Endometrial microvascular endothelial cells (primary cell): ENCODE data around the gene DYNC2I2. TPM values are rescaled to one million over a fixed set of nuclear protein-coding genes. Genes with fewer than 3 reads are reported as not detected.
"Not testable (repeated sequence)": the region's sequence is repeated elsewhere in the genome, so short reads cannot be mapped to it uniquely, and the experiment has no call there.

Experiments used
- in situ Hi-C: cut with HindIII; loops from 2 replicates; pipeline ENCODE4 v1.10.0; 2017; ENCODE audit warnings: low sequenced_read_pairs, low pct_unique_long_range_greater_than_20kb; ENCODE audit errors: inconsistent ontology term
- total RNA-seq: library from RNA; depleted of rRNA; stranded (reverse); fragments of >200 nt; gene quantifications from one replicate; pipeline ENCODE4 v1.2.3, GENCODE V29; 2015; ENCODE audit errors: inconsistent ontology term

Gene DYNC2I2
- 112 TPM for total RNA-seq

DNA sequence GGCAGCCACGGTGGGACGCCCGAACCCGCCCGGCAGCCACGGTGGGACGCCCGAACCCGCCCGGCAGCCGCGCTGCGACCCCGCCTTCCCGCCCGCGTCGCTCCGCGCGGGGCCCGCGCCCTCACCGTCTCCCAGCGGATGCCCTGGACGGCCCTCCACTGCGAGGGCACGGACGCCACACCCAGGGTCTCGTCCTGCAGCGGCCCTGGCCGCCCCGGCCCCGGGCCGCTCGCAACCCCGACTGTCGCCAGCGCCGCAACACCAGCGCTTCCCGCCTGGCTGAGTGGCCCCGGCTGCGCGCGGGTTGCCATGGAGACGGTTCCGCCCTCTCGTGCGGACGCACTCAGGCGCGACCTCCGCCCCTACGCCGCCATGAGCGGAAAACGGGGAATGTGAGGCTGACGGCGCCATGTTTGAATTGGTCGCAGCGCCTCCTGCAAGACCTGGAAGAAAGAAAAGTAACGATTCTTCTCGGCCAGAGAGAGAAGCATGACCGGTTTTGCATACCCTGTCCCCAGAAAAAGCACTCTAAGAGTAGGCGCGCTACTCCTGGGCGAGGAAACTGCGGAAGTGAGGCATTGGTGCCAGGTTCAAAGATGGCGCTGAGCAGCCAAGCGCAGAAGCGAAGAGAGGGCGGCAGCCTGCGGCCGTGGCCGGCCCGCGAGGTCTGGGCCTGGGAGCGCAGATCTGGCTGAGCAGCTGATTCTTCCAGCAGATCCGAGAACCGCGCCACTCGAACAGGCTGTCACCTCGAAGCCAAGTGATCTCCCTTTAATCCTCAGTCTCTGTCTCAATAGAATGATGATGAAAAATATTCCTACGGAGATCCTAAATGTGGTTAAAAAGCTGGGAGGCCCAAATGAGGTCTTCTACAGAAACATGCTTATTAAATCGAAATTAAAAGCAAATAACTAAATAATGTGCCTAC lies at the start of gene DYNC2I2:
Gene DYNC2I2 (minus strand): TSS at position 432 of the 928 bp plus-strand sequence. CDS start 121 bp downstream, at position 311.
- in situ Hi-C loops = no loop called here

- in situ Hi-C loops = no loop called here
Measured at GRCh38 chr9:128706045-128706444, 49.4 kb upstream of the DYNC2I2 start.

DNA sequence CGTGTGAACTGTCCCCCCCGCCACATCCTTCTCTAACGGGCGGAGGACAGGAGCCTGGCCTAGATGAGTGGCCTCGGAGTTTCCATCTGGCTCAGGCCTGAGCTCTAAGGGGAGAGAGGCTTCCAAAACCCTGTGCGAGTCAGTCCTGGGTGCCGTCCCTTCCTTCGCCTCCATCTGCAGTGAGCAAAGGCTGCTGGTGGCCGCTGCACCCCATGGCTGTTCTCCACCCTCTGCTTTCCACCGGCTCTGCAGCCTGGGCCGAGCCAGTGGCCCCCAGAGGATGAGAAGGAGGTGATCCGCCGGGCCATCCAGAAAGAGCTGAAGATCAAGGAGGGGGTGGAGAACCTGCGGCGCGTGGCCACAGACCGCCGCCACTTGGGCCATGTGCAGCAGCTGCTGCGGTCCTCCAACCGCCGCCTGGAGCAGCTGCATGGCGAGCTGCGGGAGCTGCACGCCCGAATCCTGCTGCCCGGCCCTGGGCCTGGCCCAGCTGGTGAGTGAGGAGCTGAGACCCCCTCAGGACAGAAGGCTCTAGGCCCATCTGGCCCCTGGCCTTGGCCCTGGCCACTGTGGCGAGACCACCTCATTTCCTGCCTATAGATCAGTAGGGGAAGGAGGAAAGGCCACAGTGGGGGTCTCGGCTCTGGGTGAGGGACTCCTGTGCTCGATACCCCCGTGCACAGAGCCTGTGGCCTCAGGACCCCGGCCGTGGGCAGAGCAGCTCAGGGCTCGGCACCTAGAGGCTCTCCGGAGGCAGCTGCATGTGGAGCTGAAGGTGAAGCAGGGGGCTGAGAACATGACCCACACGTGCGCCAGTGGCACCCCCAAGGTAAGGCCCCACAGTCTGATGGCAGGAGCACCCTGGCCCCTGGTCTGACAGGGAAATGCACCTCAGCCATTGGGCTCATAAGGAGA lies 48.7 kb upstream of the DYNC2I2 start:
- in situ Hi-C loops = no loop called here

GRCh38 chr9:128704356-128704670 lies 47.7 kb upstream of the DYNC2I2 start:
- in situ Hi-C loops = no loop called here

DNA sequence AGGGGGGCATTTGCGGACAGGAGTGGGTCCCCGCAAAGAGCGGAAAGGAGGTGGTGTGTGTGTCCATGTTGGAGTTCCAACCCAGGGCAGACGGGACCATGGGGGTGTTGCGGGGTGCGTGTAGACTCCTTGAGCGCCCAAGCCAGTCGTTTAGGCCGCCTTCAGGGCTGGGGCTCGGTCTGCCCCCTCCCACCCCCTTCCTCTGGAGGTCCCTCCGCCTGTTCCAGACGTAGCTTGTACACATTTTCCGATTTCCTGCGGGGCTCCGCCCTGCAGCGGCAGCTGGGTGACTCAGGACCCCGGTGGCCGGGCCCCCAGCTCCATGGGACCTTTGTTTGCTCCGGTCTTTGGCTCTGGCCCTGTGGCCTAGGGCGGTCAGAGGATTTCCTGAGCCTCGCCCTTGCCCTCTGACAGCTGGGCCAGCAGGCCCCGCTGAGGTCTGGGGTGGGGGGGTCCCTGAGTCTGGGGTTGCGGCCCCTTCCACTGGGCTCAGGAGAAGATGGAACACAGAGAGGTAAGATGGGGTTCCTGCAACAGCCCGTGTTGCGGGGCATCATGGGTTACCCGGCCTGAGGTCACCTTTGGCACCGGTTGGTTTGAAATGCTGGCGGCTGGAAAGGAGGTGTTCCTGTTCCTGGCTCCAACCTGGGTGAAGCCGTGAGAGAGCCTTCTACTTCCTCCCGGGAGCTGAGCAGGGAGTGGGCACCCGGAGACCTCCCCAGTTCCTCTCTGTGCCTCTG lies 47.1 kb upstream of the DYNC2I2 start:
- in situ Hi-C loops = no loop called here

DNA sequence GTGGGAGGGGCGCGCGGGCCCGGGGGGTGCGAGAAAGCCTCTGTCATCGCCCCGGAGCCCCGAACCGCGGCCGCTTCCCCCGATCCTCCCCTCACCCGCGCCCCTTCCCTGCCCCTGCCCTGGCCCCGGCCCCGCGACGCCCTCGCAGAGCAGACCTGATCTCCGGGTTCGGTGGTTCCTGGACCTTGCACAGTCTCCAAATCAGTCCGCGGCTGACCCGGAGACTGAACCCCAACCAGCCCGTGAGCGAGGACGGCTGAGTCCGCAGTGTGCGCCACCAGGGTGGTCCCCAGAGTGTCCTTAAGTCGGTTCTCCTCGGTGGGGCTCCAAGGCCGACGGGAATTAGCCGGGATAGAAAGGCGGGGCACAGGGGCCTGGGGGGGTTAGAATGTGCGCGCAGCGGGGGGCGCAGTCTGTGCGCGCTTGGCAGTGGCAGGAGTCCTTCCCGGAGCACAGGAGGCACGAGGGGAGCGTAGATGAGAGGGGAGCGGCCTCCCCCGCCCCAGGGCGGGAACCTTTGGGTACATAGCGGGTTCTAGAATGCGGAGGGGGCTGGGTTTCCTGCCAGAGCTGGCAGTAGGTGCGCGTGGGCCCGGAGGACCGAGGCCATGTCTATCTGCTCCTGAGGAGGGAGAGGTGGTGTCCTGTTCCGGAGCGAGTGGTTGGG lies 46.4 kb upstream of the DYNC2I2 start:
- in situ Hi-C loops = no loop called here

DNA sequence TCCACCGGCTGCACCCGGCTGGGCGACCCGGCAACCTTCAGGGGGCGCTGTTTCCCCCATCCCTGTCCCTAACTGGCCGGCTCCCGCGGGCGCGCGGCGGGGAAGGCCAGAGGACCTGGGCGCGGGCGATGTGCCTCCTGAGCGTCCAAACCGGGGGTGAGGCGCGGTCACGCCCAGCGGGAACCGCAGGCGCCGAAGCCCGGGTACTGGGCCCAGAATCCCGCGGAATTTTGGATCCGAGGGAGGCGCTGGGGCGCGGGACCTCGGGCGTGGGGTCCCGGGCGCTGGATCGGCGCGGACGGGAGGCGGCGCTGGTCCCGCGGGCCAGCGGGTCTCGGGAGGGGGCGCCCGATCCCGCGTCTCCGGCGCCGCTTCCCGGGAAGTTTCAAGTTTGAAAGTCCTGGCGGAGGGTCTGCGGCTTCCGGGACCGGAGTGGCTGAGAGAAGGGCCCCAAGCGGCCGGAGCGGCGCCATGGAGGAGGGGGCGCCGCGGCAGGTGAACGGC lies 45.9 kb upstream of the DYNC2I2 start, which contains the start of gene PKN3:
Gene PKN3 (plus strand): TSS at position 59 of the 504 bp plus-strand sequence. CDS start 413 bp downstream, at position 472.
- in situ Hi-C loops = no loop called here

DNA sequence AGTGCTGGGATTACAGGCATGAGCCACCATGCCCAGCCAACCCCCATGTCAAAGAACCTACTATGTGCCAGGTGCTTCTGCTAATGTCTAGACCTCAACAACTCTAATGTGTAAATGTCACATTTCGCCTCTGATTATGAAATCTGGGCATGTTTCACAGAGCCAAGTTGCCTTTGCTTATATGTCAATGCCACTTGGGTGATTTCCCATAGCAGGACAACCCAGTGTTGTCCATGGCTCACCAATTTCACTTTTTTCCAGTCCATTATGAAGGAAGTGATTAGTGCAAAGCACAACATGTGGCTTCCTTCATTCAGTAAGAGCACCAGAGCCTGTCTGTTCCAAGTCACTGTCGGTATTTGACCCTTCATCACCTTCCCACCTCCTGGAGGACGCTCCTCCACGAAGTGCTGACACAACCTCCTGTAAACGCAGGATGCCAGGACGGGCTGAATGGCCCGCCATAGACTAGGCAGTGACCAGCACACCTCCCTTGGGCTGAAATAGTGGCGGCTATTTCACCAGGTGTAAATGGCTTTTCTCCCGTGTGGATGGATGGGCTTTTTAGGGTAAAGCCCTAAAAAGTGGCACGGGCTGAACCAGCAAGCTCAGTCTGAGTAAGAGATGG lies 44.7 kb upstream of the DYNC2I2 start:
- in situ Hi-C loops = no loop called here

DNA sequence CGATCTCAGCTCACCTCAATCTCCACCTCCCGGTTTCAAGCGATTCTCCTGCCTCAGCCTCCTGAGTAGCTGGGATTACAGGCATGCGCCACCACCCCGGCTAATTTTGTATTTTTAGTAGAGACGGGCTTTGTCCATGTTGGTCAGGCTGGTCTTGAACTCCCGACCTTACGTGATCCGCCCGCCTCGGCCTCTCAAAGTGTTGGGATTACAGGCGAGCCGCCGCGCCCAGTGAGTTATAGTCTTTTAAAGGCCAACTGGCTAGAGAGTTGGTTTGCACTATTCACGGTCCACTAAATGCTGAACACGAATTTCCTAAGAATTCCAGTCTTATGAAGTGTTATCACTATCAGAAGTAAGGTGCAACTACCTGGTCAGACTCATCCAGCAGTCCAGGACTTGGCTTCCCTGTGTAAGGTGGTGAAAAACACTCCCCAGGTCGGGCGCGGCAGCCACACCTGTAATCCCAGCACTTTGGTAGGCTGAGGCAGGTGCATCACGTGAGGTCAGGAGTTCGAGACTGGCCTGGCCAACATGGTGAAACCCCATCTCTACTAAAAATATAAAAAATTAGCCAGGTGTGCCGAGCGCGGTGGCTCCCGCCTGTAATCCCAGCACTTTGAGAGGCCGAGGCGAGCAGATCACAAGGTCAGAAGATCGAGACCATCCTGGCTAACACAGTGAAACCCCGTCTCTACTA lies 42.6 kb upstream of the DYNC2I2 start:
- in situ Hi-C loops = not testable (repeated sequence)

GRCh38 chr9:128696923-128697707 lies 40.5 kb upstream of the DYNC2I2 start:
- in situ Hi-C loops = no loop called here

DNA sequence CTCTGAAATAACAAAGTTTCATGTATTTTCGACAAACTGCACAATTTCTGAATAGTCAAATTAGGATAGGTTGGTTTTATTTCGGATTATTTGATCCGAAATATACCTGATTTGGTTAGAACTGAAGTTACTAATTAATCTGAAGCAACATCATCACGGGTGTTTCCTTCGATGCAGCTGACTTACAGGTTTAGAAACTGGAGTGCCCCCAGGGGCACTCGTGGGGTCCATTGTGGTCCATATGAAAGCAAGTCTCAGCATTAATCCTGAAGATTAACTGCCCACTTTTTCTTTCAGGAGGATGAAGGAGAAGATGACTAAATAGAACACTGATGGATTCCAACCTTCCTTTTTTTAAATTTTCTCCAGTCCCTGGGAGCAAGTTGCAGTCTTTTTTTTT lies 37.7 kb upstream of the DYNC2I2 start:
- in situ Hi-C loops = no loop called here

DNA sequence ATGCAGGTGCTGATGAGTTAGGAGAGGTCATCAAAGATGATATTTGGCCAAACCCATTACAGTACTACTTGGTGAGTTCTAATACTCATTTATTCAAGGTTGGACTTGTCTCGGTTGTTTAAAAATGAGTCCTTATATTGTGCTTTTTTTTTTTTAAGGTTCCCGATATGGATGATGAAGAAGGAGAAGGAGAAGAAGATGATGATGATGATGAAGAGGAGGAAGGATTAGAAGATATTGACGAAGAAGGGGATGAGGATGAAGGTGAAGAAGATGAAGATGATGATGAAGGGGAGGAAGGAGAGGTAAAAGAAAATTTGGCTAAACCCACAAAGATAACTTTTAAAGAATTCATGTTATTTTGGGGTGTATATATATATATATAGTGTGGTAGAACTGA lies 37.1 kb upstream of the DYNC2I2 start:
- in situ Hi-C loops = not testable (repeated sequence)

GRCh38 chr9:128690684-128691034 lies 34.0 kb upstream of the DYNC2I2 start:
- in situ Hi-C loops = no loop called here

- in situ Hi-C loops = no loop called here
Measured at GRCh38 chr9:128689820-128690683, 33.4 kb upstream of the DYNC2I2 start.

DNA sequence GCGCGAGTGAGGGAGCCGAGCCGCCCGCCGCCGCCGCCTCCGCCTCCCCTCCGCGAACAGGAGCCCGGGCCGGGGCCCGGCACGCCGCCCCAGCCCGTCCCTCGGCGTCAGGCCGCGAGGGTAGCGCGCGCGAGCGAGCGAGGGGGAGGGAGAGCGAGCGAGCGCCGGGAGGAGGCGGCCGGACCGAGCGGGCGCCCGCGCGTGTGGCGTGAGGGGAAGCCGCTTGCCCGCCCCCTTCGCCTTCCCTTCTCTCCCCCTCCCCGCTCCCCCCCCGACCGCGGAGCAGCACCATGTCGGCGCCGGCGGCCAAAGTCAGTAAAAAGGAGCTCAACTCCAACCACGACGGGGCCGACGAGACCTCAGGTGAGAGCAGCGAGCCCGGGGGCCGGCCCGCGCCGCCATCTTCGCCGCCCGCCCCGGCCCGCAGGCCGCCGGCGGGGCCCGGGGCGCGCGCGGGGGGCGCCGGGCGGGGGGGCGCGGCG lies 32.7 kb upstream of the DYNC2I2 start:
- in situ Hi-C loops = no loop called here
